ENCODE data around the gene SLC44A5.

DNA sequence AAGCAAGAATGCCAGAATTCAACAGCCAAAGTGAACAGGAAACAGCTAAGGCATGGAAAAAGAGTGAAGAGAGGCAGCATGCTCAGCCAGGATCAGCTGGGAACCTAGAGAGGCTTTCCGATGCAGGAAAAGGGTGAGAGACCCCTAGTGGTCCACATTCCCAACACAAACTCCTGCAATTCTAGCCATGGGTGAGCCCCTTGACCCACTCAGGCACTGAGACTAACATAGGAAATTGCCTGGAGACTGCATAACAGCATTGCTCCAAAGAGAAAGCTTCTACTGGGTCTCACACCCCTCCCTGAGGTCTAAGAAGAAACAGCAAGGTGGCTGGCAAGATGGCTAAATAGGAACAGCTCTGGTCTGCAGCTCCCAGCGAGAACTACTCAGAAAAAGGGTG, 353.5 kb downstream of the SLC44A5 start:
- TF ChIP-seq POLR2AphosphoS5 (IDR thresholded peaks at IDR 0.05; ENCODE audit: low read depth, low read length) (no peak), POLR2A (IDR thresholded peaks at IDR 0.05; ENCODE audit: low read depth, low read length) (no peak)
